ENCODE results near the gene FN3K. TPM values are rescaled to one million over a fixed set of nuclear protein-coding genes. Genes with fewer than 3 reads are reported as not detected.

FN3K gene
- total and polyA plus RNA-seq, 2 of the 13 experiments (the other 11 are each of a cell fraction or from before 2014, with no cell fraction given): 3.5 to 12.2 TPM

GRCh38 chr17:82698065-82698973 lies 37.1 kb upstream of the FN3K start, which contains the start of gene RAB40B:
RAB40B (minus strand) TSS chr17:82698698; CDS start chr17:82698596, 102 bp downstream.
- H3K4me3 ChIP-seq (replicated peaks in 1 of 3; ENCODE audit: insufficient read depth in 1 of 3, low read depth in 2 of 3, low read length in 3 of 3): peak within 1 kb of the TSS; percentile 64 to 85 (median 82)
- peak; percentile 92 for ATAC-seq
- CTCF ChIA-PET (ENCODE audit: low intra/inter-chr PET ratio, low total read pairs): no interaction called here
- in situ Hi-C loops (cut with HindIII; ENCODE audit: extremely low pct_ligation_motif_present, low pct_unique_long_range_greater_than_20kb) (no loop called here), intact Hi-C loops (cut with micrococcal nuclease; ENCODE audit: unreplicated experiment) (no loop called here)
- 0% methylated on average over 4 of the region's 112 CpGs for WGBS (ENCODE audit: low lambda C conversion rate)
- H3K27ac ChIP-seq (ENCODE audit: extremely low read length, insufficient read depth, low read length): no peak within 1 kb of the TSS
- peak; percentile 96 for DNase-seq (ENCODE audit: low spot score)
- H2AFZ ChIP-seq (ENCODE audit: low read length): no peak within 1 kb of the TSS
- peaks cover 0 to 11% of the 10 kb centered on the region in 2 experiments; a peak in 1 of 5 replicates for H3K27me3 ChIP-seq (ENCODE audit: control insufficient read depth in 1 of 2, insufficient read depth in 2 of 2, low read length in 2 of 2)
- BruUV-seq (replicated peaks): no TSS peak
- POLR2A ChIA-PET: interaction anchor here (0.6 to 0.8 kb wide), 2 partner anchors 10 to 48 kb away, joined by 3 read pairs; no protein-coding TSS in a partner anchor
- H3K36me3 ChIP-seq (replicated peaks in 1 of 2; ENCODE audit: control insufficient read depth in 1 of 2, insufficient read depth in 2 of 2, low read length in 2 of 2): no peaks in the 10 kb centered on the region
- H3K9me3 ChIP-seq (ENCODE audit: low read length): peaks cover 15% of the 10 kb centered on the region
- H4K20me1 ChIP-seq (ENCODE audit: insufficient read depth, low read length): no peaks in the 10 kb centered on the region
- peak within 1 kb of the TSS; percentile 90 for H3K4me2 ChIP-seq (ENCODE audit: low read depth, low read length)
- FAIRE-seq: peak; percentile 91
- H3K79me2 ChIP-seq (ENCODE audit: insufficient read depth, low read length): no peaks in the 10 kb centered on the region
- peak within 1 kb of the TSS; percentile 60 for H3K9ac ChIP-seq (ENCODE audit: insufficient read depth, low read depth, low read length)
- peaks cover 54% of the 10 kb centered on the region for H3K4me1 ChIP-seq (ENCODE audit: insufficient read depth, low read length)
- TF ChIP-seq MBNL3 (CRISPR knock-in tag; conservative IDR thresholded peaks at IDR 0.05) (no peak), SIX4 (CRISPR knock-in tag; IDR thresholded peaks at IDR 0.05) (no peak), ZNF615 (CRISPR knock-in tag; IDR thresholded peaks at IDR 0.05; ENCODE audit: borderline replicate concordance) (no peak), ZBTB8A (CRISPR knock-in tag; IDR thresholded peaks at IDR 0.05; ENCODE audit: borderline replicate concordance, low read depth) (no peak), ZNF629 (CRISPR knock-in tag; conservative IDR thresholded peaks at IDR 0.05) (no peak), ZNF136 (CRISPR knock-in tag; IDR thresholded peaks at IDR 0.05; ENCODE audit: low read depth) (no peak), NFKBIZ (CRISPR knock-in tag; IDR thresholded peaks at IDR 0.05) (no peak), XBP1 (CRISPR knock-in tag; IDR thresholded peaks at IDR 0.05) (no peak), GPN1 (CRISPR knock-in tag; IDR thresholded peaks at IDR 0.05; ENCODE audit: borderline replicate concordance) (no peak), ZNF740 (CRISPR knock-in tag; IDR thresholded peaks at IDR 0.05) (peak; percentile 82), ARNTL (CRISPR knock-in tag; IDR thresholded peaks at IDR 0.05) (no peak), ZNF576 (CRISPR knock-in tag; IDR thresholded peaks at IDR 0.05) (no peak), SP5 (CRISPR knock-in tag; IDR thresholded peaks at IDR 0.05; ENCODE audit: borderline replicate concordance, low read depth) (peak; percentile 39; the same call in 1 of the 2 replicates), DMTF1 (CRISPR knock-in tag; IDR thresholded peaks at IDR 0.05) (no peak), SPEN (CRISPR knock-in tag; IDR thresholded peaks at IDR 0.05; ENCODE audit: low read depth) (no peak; the same call in 1 of the 2 replicates), MEF2D (CRISPR knock-in tag; IDR thresholded peaks at IDR 0.05) (no peak), ZNF503 (CRISPR knock-in tag; IDR thresholded peaks at IDR 0.05) (0 out of 2 replicates have a peak, but pooled peaks have one; percentile 31), ZNF563 (CRISPR knock-in tag; IDR thresholded peaks at IDR 0.05) (peak; percentile 45; the same call in 1 of the 2 replicates), PHF21A (CRISPR knock-in tag; IDR thresholded peaks at IDR 0.05) (no peak)
